ENCODE results near the gene RNASE1.

DNA sequence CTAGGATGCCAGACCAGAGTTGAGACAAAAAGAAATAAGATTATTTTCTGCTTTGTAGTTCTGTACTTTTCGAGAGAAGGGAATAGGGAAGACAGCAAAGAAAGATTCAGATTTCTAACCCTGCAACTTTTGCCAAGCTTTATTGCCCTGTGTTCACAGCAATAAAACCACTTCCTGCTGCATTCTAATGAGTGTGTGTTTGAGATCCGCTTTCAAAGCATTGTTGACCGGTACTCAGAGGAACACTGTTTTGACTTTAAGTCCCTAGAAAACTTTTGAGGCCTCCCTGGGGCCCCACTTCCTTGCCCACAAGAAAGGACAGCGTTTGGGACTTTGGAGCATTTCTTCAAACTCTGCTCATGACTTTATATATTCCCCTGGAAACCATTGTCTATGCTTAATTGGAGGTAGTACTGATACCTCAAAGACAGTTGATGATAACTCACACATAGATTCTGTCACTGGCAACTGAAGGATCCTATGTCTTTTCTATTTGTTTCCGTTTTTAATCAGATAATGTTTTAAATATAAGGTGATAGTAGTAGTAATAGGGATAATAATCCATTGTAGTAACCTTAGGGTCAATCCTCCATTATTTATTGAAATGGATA lies 20.3 kb downstream of the RNASE1 start:
- TF ChIP-seq POLR2AphosphoS5 (IDR thresholded peaks at IDR 0.05; ENCODE audit: low read length) (no peak), SMC3 (IDR thresholded peaks at IDR 0.05; ENCODE audit: borderline replicate concordance, low read length) (no peak), CTCF (IDR thresholded peaks at IDR 0.05 in 2 of 3, conservative IDR thresholded peaks at IDR 0.05 in 1 of 3; ENCODE audit: control insufficient read depth in 2 of 3, extremely low read depth in 1 of 3, insufficient read depth in 1 of 3, low read depth in 3 of 3, low read length in 3 of 3) (no peak), FOXM1 (IDR thresholded peaks at IDR 0.05; ENCODE audit: low read depth, low read length) (no peak), POLR2A (IDR thresholded peaks at IDR 0.05; ENCODE audit: low read depth, low read length) (no peak), EZH2 (IDR thresholded peaks at IDR 0.05; ENCODE audit: borderline replicate concordance, control insufficient read depth, low read depth, low read length) (no peak), YBX1 (IDR thresholded peaks at IDR 0.05) (no peak), CHD2 (IDR thresholded peaks at IDR 0.05; ENCODE audit: borderline replicate concordance, low read depth, low read length) (no peak)
- TF ChIP-seq, protein P1, sequence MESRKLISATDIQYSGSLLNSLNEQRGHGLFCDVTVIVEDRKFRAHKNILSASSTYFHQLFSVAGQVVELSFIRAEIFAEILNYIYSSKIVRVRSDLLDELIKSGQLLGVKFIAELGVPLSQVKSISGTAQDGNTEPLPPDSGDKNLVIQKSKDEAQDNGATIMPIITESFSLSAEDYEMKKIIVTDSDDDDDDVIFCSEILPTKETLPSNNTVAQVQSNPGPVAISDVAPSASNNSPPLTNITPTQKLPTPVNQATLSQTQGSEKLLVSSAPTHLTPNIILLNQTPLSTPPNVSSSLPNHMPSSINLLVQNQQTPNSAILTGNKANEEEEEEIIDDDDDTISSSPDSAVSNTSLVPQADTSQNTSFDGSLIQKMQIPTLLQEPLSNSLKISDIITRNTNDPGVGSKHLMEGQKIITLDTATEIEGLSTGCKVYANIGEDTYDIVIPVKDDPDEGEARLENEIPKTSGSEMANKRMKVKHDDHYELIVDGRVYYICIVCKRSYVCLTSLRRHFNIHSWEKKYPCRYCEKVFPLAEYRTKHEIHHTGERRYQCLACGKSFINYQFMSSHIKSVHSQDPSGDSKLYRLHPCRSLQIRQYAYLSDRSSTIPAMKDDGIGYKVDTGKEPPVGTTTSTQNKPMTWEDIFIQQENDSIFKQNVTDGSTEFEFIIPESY (IDR thresholded peaks at IDR 0.05) = no peak

Measured in GM12878 (cell line).